GM15510 (cell line): ENCODE data around the gene LRRC4B.

Experiments
- POLR2A ChIP-seq: IDR thresholded peaks from 3 replicates; pipeline ENCODE4 v1.6.1; 2011; ENCODE audit warnings: borderline replicate concordance; ENCODE audit not compliant: insufficient read length; ENCODE audit errors: extremely low read depth

LRRC4B gene

DNA sequence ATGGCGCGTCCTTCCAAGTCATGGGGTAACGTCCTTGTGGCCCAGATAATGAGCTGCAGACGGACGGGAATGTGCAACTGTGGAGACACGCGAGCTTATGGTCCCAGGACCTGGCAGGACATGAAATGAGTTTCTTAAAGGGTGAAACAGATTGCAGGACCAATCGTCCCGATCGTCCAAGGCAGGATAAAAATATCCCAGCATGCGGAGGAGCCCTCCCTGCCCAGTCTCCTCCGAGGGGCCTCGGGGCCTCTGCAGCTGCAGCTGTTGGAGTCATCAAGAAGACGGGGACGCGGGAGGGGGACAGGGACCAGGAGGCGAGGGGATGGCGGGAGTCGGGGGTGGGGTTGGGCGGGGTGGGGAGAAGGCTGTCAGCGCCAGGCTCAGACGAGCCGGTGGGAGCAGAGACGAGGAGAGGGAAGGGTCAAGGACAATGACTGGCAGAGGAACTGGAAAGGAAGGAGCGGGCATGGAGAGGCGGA, 77.2 kb downstream of the LRRC4B start:
- no peak for TF ChIP-seq POLR2A

DNA sequence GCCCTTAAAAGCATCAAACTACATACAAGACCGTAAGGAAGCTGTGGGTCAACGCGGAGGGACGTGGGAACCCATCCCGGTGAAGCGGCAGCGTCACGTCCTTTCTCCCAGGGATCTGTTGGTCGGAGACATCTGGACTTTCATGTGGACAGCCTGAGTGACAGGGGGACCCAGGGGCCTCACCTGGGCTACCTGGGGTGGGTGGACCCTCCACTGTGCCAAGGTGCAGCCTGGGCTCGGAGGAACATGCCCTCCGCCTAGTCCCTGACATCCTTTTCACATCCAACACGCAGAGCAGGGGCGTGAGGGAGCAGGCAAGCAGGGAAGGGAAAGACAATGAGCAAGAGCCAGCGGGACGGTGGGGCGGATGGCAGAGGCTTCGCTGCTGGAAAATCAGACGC, 77.8 kb downstream of the LRRC4B start:
- TF ChIP-seq POLR2A: no peak

DNA sequence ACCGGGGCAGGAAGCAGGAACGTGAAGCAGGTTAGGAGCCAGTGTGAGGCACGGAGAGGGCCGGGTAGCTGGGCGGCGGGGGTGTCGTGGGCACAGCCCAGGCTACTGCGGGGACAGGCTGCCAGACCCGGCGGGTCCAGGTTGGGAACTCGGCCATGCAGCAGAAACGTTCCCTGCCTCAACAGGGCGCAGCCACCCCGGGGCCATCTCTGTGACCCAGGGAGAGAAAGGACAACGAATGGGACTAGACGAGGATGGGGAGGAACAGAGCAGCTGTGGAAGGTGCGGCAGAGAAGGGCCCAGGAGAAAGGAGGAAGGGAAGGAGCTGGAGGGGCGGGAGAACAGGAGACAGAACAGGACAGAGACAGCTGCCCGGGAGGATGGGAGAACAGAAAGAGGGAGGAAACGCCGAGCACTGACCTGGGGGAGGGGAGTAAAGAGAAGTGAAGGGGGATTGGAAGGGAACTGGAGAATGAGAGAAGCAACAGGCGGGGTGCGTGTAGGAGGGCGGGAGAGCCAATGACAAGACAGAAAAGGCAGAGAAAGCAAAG, 78.7 kb downstream of the LRRC4B start:
- no peak for TF ChIP-seq POLR2A

DNA sequence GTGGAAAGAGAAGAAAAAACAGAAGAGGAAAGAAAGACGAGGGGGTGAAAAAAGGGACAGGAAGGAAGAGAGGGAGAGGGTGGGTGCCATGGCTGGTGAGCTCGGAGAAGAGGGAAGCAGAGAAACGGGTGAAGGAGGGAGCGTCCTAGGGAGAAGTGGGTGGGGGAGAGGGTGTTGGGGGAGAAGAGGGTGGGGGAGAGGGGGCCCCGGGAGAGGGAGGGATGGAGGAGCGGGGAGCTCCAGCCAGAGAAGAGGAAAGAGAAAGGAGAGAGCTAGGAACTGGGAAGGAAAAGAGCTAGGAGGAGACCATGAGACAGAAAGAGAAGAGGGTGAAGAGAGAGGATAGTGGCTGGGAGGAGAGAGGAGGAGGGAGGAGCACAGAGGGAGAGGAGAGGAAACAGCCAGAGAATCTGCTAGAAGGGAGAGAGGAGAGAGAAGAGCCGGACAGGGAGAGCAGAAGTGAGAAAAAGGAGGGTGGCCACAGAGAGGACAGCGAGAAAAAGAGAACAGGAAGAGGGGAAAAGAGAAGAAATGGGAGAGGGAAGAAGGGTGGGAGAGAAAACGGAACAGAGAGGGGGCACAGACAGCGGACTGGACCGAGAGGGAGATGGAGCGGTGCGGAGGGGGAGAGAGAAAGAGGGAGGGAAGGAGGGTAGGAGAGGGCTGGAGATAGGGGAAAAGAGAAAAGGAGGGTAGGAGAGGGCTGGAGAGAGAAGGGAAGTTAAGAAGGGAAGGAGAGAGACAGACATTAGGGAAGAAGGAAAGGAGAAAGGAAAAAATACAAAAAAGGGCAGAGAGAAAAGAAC, 79.6 kb downstream of the LRRC4B start:
- no peak for TF ChIP-seq POLR2A

DNA sequence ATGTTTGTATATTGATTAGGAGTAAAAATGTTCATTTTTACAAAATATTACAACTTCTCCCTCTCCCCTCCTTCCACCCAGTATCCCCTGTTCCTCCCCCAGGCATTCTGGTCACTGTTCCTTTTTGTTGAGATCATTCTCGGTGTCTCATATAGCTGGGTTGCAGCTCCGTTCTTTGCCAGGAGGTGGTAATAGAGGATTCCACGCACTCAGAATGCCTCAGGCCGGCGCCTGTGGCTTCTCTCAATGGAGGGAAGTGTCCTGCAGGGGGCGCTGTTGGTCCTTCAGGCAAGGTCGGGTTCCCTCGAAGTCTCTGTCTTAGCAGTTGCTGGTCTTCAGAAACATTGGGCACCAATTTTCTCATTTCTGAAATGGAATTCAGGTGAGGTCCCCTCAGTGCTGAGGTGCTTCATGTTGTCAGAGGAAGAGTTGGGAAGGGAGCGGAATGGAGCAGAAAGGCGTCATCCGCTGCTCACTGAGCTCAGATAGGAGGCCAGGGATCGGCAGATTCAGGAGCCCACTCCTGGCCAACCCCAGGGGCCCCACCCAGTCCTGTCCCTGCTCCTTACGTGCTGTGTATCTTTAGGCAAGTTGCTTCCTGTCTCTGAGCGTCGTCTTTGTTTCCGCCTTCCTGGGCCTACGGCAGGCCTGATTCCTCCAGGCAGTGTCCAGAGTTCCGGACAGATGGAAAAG, 81.3 kb downstream of the LRRC4B start:
- no peak for TF ChIP-seq POLR2A

DNA sequence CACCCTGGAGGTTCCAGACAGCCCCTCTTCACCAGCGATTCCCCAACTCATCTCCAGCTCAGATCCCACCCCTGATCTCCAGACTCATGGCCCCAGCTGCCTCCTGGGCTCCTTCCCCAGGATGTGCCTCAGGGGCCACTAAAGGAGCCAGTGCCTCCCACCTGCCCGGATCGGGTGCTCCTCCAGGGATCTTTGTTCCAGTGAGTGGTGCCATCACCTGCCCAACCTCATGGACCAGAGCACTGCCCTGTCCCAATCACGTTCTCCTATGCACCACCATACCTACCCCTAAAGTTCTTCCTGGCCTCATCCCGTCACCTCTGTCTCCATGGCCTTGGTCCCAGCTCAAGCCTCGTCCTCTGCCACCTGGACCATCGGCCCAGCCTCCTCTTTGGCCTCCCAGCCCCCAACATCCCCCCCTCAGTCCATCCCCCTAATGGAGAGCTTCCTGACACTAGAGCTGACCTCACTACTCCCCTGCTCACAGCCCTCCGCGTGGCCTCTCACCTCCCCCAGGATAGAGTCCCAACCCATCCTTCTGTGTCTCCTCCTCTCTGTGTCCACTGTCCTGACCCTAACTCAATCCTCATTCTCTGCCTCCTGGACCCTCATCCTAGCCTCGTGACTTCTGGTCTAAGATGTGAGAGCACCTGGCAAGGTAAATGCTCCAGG, 82.8 kb downstream of the LRRC4B start:
- no peak for TF ChIP-seq POLR2A

DNA sequence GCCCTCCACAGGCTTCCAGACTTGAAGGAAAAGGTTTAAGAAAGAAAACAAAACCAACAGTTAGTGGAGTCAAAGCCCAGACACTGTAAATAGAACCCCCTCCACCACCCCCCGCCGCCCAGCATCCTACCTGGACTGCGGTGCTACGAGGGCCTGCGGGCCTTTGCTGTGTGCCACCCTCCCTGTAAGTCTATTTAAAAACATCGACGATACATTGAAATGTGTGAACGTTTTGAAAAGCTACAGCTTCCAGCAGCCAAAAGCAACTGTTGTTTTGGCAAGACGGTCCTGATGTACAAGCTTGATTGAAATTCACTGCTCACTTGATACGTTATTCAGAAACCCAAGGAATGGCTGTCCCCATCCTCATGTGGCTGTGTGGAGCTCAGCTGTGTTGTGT, 85.3 kb downstream of the LRRC4B start:
- no peak for TF ChIP-seq POLR2A

DNA sequence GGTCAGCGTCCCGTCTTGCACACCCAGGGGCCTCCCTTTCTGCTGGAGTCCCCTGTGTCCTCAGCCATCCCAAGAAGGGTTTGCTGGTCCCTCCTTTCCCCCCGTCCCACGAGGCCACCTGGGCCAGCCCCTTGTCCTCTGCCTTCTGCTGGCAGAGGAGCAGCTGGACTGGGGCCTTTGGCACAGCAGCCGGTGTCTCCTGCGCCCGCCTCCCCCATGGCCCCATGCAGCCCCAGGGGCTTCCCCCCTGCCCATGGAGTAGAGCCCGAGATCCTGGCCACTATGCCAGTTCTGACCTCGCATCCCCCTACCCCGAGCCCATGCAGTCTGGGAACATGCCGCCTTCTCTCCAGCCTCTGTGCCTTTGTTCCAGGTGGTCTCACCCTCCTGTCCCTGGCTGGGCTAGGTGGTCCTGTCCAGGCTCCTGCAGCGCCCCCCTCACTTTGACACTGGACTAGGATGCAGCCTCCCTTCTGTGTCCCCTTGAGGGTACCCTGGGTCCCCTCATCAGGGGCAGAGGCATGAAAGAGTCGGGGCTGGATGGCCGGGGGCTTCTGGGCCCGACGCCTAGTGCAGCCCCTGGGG, 85.9 kb downstream of the LRRC4B start:
- TF ChIP-seq POLR2A: no peak

DNA sequence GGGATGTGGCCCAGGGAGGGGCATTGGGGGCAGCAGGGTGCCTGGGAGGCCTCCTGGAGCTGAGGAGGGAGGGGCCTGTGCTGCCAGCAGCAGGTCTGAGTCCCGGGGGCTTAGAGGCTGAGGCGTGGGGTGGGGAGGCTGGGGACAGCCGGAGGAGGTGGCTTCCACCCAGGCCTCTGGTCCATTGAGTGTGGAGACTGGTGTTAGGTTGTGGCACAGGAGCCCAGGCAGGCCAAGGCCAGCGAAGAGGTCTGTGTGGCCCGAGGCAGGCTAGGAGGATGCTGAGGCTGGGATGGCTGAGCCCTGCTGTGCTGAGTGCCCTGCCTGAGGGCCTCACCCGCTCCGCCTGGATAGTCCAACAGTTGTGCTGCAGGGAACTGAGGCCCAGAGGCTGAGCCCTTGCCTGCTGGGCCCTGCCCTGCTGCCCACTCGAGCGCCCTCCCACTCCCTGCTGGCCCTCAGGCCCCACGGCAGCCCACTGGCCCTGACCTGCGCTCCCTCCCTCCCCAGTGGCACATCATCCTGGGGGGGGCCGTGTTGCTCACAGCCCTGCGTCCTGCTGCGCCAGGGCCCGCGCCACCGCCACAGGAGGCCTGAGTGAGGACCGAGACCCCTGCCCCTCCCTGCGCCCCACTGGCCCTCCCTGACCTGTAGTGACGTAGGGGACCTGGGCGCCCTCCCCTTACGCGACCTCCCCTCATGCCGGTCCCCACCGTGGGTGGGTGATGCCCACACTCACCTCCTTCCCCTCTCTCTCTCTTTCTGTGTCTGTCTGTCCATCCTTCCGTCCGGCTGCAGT, 86.7 kb downstream of the LRRC4B start:
- TF ChIP-seq POLR2A: no peak

DNA sequence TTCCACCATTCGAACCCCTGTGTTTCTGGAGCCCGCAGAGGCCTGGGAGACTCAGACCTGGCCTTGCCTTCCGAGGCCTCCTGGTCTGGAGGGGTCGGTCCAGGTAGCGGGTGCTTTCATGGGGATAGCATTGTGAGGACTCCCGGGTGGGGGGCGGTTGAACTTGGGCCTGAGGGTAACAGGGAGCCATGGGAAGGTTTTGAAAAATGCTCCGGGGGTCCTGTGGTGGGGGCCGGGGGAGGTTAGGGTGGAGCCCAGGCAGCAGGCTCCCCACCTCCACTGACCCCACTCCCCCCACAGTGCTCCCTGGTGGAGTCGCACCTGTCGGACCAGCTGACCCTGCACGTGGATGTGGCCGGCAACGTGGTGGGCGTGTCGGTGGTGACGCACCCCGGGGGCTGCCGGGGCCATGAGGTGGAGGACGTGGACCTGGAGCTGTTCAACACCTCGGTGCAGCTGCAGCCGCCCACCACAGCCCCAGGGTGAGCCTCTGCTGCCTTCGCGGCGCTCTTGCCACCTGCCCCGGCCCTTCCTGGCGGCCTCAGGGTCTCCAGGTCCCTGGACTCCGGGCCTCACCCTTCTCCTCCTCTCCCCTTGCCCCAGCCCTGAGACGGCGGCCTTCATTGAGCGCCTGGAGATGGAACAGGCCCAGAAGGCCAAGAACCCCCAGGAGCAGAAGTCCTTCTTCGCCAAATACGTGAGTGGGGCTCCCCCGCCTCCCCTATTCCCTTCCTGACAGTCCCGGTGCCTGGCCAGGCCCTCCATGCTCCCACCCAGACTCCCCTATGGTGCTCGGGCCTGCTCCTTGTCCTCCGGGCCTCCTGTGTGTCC, 87.7 kb downstream of the LRRC4B start:
- TF ChIP-seq POLR2A: no peak

DNA sequence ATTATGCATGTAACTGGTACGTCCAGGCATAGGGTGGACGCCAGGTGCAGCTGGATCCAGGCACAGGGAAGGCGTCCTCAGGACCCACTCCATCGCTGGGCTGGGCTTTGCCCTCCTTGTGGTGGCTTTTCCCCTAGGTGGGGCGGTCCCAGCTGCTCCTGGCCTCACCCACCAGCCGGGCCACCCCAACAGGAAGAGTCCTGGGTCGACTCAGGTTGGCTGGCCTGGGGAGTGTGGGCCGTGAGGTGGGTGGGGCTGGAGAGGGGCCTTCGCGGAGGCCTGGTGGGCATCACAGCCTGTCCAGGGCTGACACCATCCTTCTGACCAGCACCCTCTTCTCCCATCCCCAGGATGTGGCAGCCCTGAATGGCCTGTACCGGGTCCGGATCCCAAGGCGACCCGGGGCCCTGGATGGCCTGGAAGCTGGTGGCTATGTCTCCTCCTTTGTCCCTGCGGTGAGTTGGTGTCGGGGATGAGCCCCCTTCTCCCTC, 88.4 kb downstream of the LRRC4B start:
- TF ChIP-seq POLR2A: no peak

DNA sequence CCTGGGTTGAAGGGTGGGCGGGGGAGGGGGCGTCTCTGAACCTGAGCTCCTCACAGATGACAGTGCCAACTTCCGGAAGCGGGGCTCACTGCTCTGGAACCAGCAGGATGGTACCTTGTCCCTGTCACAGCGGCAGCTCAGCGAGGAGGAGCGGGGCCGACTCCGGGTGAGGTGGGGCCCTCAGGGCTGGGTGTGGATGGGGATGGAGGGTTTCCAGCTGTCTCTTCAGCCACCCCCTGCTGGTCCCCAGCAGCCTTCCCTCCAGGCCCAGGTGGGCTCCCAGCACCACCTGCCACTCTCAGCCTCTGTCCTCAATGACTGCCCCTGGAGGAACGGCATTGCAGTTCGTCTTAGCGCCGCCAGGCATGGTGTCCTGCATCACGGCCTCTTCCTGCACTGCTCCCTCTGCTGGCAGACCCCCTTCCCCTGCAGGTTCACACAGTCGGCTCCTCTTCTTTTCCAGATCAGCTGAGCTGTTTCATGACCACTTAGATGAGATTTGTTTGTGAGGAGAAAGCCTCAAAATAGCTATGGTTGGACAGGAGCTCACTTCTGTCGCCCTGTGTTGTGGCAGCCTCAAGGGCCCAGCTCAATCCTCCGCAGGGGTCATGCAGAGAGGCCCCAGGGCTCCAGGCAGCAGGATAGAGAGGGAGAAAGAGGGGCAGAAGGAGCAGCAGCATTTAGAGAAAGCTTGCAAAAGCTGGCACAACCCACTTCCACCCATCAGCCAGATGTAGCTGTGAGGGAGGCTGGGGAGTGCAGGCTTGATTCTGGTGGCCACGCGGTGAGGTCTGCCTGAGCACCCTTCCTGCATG, 89.1 kb downstream of the LRRC4B start:
- no peak for TF ChIP-seq POLR2A
